ENCODE measurements around the gene RC3H1. TPM values are rescaled to one million over a fixed set of nuclear protein-coding genes. Genes with fewer than 3 reads are reported as not detected.

Gene RC3H1
- total RNA-seq, 1 donor from 2014 or later = 33.6 TPM

DNA sequence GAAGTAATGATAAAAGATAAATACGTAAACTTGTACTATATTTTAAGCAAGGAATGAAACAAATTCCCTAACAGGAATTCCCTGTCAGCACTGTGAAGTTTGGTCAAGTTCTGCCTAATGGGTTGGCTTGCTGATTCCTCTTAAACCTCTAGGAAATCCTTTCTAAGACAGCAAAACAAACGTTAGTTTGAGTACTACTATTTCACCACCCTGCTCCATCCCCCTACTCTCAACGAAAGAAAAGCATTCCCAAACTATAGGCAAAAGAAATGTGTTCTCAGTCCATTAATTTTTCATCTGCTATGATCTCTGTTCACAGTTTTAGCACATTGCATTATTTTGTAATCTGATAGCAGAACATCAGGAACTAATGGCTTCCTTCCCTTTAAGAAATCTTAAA, 121.2 kb downstream of the RC3H1 start:
- Mint-ChIP-seq H3K36me3 (ENCODE audit: unreplicated experiment) (peaks cover 5% of the 10 kb centered on the region), H3K27me3 (ENCODE audit: unreplicated experiment) (no peaks in the 10 kb centered on the region), H3K4me3 (ENCODE audit: unreplicated experiment) (no peak overlapping the region), H3K4me1 (ENCODE audit: unreplicated experiment) (no peaks in the 10 kb centered on the region), H3K27ac (ENCODE audit: unreplicated experiment) (no peak overlapping the region), H3K9me3 (ENCODE audit: unreplicated experiment) (no peaks in the 10 kb centered on the region)
- TF ChIP-seq, protein P1, sequence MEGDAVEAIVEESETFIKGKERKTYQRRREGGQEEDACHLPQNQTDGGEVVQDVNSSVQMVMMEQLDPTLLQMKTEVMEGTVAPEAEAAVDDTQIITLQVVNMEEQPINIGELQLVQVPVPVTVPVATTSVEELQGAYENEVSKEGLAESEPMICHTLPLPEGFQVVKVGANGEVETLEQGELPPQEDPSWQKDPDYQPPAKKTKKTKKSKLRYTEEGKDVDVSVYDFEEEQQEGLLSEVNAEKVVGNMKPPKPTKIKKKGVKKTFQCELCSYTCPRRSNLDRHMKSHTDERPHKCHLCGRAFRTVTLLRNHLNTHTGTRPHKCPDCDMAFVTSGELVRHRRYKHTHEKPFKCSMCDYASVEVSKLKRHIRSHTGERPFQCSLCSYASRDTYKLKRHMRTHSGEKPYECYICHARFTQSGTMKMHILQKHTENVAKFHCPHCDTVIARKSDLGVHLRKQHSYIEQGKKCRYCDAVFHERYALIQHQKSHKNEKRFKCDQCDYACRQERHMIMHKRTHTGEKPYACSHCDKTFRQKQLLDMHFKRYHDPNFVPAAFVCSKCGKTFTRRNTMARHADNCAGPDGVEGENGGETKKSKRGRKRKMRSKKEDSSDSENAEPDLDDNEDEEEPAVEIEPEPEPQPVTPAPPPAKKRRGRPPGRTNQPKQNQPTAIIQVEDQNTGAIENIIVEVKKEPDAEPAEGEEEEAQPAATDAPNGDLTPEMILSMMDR (IDR thresholded peaks at IDR 0.05) = no peak
- DNase-seq (ENCODE audit: extremely low spot score, unreplicated experiment) = no peak

DNA sequence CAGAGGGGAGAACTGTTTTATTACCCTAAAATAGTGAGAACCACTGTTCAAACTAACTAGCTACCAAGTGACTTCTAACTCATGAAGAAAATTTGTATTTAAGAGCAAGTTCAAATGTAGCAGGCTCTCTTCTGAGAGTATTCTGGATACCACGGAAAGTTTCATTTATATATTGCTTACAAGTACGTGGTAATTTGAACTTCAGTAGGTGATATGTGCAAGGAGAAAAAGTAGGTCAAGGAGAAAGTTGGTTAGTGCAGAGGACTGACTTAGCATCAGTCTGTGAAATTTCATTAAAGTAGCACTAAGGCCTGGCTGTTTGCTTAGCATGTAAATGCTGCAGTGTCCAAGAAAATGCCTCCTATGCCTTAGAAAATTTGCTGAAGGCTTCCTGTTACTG, 121.7 kb downstream of the RC3H1 start:
- DNase-seq (ENCODE audit: extremely low spot score, unreplicated experiment) = no peak
- TF ChIP-seq, protein P1 (IDR thresholded peaks at IDR 0.05) = no peak
- no peak overlapping the region for H3K27ac Mint-ChIP-seq (ENCODE audit: unreplicated experiment)
- H3K9me3 Mint-ChIP-seq (ENCODE audit: unreplicated experiment) = no peaks in the 10 kb centered on the region
- no peak overlapping the region for H3K4me3 Mint-ChIP-seq (ENCODE audit: unreplicated experiment)
- H3K27me3 Mint-ChIP-seq (ENCODE audit: unreplicated experiment) = no peaks in the 10 kb centered on the region
- no peaks in the 10 kb centered on the region for H3K4me1 Mint-ChIP-seq (ENCODE audit: unreplicated experiment)
- peaks cover 7% of the 10 kb centered on the region for H3K36me3 Mint-ChIP-seq (ENCODE audit: unreplicated experiment)

DNA sequence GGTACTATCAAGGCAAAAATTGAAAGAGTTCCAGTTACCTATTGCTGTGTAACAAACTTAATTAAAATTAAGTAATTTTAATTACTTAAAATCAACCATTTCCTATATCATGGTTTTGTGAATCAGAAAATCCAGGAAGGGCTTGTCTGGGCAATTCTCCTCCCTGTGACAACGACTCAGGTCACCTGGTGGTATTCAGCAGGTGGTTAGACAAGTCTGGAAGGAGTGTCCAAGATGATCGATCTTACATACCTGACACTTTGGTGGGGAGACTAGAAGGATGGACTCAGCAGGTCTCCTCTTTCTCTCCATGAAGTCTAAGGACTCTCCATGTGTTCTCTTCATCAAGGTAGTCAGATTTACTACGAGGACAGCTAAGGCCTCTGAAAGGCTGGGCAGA, 128.0 kb downstream of the RC3H1 start:
- H3K9me3 Mint-ChIP-seq (ENCODE audit: unreplicated experiment) = no peaks in the 10 kb centered on the region
- TF ChIP-seq, protein P1 (IDR thresholded peaks at IDR 0.05) = no peak
- no peak overlapping the region for H3K27ac Mint-ChIP-seq (ENCODE audit: unreplicated experiment)
- no peak for DNase-seq (ENCODE audit: extremely low spot score, unreplicated experiment)
- H3K4me1 Mint-ChIP-seq (ENCODE audit: unreplicated experiment) = no peaks in the 10 kb centered on the region
- no peak overlapping the region for H3K4me3 Mint-ChIP-seq (ENCODE audit: unreplicated experiment)
- H3K27me3 Mint-ChIP-seq (ENCODE audit: unreplicated experiment) = no peaks in the 10 kb centered on the region
- peaks cover 25% of the 10 kb centered on the region for H3K36me3 Mint-ChIP-seq (ENCODE audit: unreplicated experiment)

DNA sequence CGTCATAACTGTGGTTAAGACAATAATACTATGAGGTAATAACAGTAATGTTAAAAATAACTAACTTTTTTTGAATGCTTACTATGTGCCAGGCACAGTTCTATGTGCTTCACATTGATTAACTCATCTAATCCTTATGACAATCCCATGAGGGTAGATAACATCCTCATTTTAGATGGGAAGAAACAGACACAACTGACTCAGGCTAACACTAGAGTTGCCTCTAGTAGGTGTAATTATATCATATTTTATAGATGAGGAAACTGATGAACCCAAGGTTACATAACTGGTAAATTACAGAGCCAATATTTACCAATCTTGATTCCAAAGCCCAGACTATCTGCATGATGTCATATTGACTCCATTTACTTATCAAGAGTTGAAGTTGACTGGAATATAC, 128.5 kb downstream of the RC3H1 start:
- Mint-ChIP-seq H3K27ac (ENCODE audit: unreplicated experiment) (no peak overlapping the region), H3K27me3 (ENCODE audit: unreplicated experiment) (no peaks in the 10 kb centered on the region), H3K4me3 (ENCODE audit: unreplicated experiment) (no peak overlapping the region), H3K9me3 (ENCODE audit: unreplicated experiment) (no peaks in the 10 kb centered on the region), H3K4me1 (ENCODE audit: unreplicated experiment) (no peaks in the 10 kb centered on the region), H3K36me3 (ENCODE audit: unreplicated experiment) (peaks cover 26% of the 10 kb centered on the region)
- DNase-seq (ENCODE audit: extremely low spot score, unreplicated experiment) = no peak
- TF ChIP-seq, protein P1 (IDR thresholded peaks at IDR 0.05) = no peak

DNA sequence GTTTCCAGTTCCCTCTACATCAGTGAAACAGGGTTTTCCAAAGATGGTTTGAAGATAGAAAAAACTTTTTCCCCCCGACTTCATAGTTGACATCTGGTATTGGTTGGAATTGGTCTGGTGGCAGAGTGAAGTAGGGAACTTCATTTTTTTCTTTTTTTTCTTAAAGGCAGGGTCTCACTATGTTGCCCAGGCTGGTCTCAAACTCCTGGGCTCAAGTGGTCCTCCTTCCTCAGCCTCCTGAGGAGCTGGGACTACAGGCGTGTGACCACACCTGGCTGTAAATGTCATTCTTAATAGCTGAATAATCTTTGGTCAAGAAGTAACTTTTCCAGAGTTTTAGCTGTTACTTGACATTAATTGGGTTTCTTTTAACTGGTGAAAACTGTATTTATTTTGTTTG, 132.3 kb downstream of the RC3H1 start:
- H3K4me1 Mint-ChIP-seq (ENCODE audit: unreplicated experiment) = no peaks in the 10 kb centered on the region
- no peaks in the 10 kb centered on the region for H3K27me3 Mint-ChIP-seq (ENCODE audit: unreplicated experiment)
- TF ChIP-seq, protein P1 (IDR thresholded peaks at IDR 0.05) = no peak
- H3K4me3 Mint-ChIP-seq (ENCODE audit: unreplicated experiment) = no peak overlapping the region
- DNase-seq (ENCODE audit: extremely low spot score, unreplicated experiment) = no peak
- H3K36me3 Mint-ChIP-seq (ENCODE audit: unreplicated experiment) = peaks cover 40% of the 10 kb centered on the region
- H3K27ac Mint-ChIP-seq (ENCODE audit: unreplicated experiment) = no peak overlapping the region
- H3K9me3 Mint-ChIP-seq (ENCODE audit: unreplicated experiment) = no peaks in the 10 kb centered on the region
